ENCODE results near the gene MRTFA. TPM values are rescaled to one million over a fixed set of nuclear protein-coding genes. Genes with fewer than 3 reads are reported as not detected.

The MRTFA gene
- total and polyA plus RNA-seq, 4 donors = 7.5 to 22.0 (median 9.6) TPM

DNA sequence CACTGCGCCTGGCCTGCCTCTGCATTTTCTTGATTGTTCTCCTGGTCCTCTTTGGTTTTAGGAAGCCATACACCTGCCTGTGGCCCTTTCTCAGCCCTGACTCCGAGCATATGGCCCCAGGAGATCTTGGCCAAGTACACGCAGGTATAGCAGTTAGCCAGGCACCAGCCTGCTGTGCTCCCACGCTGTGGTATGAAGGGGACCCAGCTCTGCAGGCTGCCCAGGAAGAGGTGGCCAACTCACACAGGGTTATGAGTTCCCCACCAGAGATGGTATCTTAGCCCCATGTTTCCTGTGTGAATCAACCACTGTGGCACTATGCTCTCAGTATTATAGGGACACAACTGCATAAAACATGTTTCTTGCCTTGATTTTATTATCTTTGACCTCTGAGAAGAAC lies 235.0 kb downstream of the MRTFA start:
- peaks cover 0 to 36% (median 20%) of the 10 kb centered on the region in 4 donors for H3K36me3 ChIP-seq (ENCODE audit: control insufficient read depth in 4 of 4, insufficient read depth in 3 of 4, low read depth in 1 of 4, low read length in 3 of 4)
- TF ChIP-seq, protein P1, sequence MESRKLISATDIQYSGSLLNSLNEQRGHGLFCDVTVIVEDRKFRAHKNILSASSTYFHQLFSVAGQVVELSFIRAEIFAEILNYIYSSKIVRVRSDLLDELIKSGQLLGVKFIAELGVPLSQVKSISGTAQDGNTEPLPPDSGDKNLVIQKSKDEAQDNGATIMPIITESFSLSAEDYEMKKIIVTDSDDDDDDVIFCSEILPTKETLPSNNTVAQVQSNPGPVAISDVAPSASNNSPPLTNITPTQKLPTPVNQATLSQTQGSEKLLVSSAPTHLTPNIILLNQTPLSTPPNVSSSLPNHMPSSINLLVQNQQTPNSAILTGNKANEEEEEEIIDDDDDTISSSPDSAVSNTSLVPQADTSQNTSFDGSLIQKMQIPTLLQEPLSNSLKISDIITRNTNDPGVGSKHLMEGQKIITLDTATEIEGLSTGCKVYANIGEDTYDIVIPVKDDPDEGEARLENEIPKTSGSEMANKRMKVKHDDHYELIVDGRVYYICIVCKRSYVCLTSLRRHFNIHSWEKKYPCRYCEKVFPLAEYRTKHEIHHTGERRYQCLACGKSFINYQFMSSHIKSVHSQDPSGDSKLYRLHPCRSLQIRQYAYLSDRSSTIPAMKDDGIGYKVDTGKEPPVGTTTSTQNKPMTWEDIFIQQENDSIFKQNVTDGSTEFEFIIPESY (IDR thresholded peaks at IDR 0.05) = no peak
- TF ChIP-seq, protein P2, sequence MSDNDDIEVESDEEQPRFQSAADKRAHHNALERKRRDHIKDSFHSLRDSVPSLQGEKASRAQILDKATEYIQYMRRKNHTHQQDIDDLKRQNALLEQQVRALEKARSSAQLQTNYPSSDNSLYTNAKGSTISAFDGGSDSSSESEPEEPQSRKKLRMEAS (IDR thresholded peaks at IDR 0.05) = no peak
- TF ChIP-seq, protein P3, sequence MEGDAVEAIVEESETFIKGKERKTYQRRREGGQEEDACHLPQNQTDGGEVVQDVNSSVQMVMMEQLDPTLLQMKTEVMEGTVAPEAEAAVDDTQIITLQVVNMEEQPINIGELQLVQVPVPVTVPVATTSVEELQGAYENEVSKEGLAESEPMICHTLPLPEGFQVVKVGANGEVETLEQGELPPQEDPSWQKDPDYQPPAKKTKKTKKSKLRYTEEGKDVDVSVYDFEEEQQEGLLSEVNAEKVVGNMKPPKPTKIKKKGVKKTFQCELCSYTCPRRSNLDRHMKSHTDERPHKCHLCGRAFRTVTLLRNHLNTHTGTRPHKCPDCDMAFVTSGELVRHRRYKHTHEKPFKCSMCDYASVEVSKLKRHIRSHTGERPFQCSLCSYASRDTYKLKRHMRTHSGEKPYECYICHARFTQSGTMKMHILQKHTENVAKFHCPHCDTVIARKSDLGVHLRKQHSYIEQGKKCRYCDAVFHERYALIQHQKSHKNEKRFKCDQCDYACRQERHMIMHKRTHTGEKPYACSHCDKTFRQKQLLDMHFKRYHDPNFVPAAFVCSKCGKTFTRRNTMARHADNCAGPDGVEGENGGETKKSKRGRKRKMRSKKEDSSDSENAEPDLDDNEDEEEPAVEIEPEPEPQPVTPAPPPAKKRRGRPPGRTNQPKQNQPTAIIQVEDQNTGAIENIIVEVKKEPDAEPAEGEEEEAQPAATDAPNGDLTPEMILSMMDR (IDR thresholded peaks at IDR 0.05; ENCODE audit: low read depth, low read length, missing input control) = no peak
- TF ChIP-seq RAD21 (IDR thresholded peaks at IDR 0.05) = no peak
- no peak for TF ChIP-seq TAF1 (conservative IDR thresholded peaks at IDR 0.05)
- TF ChIP-seq JUND (IDR thresholded peaks at IDR 0.05) = no peak
- TF ChIP-seq HNF4A (conservative IDR thresholded peaks at IDR 0.05) = no peak
- TF ChIP-seq YY1 (IDR thresholded peaks at IDR 0.05) = no peak
- no peak for TF ChIP-seq SP1 (IDR thresholded peaks at IDR 0.05)
- TF ChIP-seq, protein P4, sequence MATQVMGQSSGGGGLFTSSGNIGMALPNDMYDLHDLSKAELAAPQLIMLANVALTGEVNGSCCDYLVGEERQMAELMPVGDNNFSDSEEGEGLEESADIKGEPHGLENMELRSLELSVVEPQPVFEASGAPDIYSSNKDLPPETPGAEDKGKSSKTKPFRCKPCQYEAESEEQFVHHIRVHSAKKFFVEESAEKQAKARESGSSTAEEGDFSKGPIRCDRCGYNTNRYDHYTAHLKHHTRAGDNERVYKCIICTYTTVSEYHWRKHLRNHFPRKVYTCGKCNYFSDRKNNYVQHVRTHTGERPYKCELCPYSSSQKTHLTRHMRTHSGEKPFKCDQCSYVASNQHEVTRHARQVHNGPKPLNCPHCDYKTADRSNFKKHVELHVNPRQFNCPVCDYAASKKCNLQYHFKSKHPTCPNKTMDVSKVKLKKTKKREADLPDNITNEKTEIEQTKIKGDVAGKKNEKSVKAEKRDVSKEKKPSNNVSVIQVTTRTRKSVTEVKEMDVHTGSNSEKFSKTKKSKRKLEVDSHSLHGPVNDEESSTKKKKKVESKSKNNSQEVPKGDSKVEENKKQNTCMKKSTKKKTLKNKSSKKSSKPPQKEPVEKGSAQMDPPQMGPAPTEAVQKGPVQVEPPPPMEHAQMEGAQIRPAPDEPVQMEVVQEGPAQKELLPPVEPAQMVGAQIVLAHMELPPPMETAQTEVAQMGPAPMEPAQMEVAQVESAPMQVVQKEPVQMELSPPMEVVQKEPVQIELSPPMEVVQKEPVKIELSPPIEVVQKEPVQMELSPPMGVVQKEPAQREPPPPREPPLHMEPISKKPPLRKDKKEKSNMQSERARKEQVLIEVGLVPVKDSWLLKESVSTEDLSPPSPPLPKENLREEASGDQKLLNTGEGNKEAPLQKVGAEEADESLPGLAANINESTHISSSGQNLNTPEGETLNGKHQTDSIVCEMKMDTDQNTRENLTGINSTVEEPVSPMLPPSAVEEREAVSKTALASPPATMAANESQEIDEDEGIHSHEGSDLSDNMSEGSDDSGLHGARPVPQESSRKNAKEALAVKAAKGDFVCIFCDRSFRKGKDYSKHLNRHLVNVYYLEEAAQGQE (IDR thresholded peaks at IDR 0.05) = no peak
- TF ChIP-seq NR2F2 (IDR thresholded peaks at IDR 0.05) = no peak
- TF ChIP-seq, protein P5, sequence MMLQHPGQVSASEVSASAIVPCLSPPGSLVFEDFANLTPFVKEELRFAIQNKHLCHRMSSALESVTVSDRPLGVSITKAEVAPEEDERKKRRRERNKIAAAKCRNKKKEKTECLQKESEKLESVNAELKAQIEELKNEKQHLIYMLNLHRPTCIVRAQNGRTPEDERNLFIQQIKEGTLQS (IDR thresholded peaks at IDR 0.05) = no peak
- TF ChIP-seq HNF4G (IDR thresholded peaks at IDR 0.05) = no peak
- TF ChIP-seq FOXA2 (IDR thresholded peaks at IDR 0.05) = no peak
- no peak for TF ChIP-seq FOXA1 (IDR thresholded peaks at IDR 0.05)
- no peak for TF ChIP-seq RXRA (IDR thresholded peaks at IDR 0.05)
- WGBS = 89% methylated on average over 4 of the region's 4 CpGs
- no peak overlapping the region for H3K4me3 ChIP-seq (ENCODE audit: low read depth in 1 of 3, low read length in 3 of 3)
- no peak overlapping the region for H3K9ac ChIP-seq (ENCODE audit: low read depth in 1 of 2, low read length in 2 of 2)
- no peak overlapping the region for H3K27ac ChIP-seq (ENCODE audit: low read depth in 1 of 2, low read length in 2 of 2)
- H3K27me3 ChIP-seq (ENCODE audit: control insufficient read depth in 4 of 4, insufficient read depth in 4 of 4, low read length in 3 of 4) = no peaks in the 10 kb centered on the region
- no peaks in the 10 kb centered on the region for H3K4me1 ChIP-seq (ENCODE audit: control insufficient read depth in 4 of 4, insufficient read depth in 4 of 4, low read length in 3 of 4)
- DNase-seq (ENCODE audit: low spot score) = no peak
- no peaks in the 10 kb centered on the region for H3K9me3 ChIP-seq (ENCODE audit: control insufficient read depth in 4 of 4, low read length in 3 of 4)

DNA sequence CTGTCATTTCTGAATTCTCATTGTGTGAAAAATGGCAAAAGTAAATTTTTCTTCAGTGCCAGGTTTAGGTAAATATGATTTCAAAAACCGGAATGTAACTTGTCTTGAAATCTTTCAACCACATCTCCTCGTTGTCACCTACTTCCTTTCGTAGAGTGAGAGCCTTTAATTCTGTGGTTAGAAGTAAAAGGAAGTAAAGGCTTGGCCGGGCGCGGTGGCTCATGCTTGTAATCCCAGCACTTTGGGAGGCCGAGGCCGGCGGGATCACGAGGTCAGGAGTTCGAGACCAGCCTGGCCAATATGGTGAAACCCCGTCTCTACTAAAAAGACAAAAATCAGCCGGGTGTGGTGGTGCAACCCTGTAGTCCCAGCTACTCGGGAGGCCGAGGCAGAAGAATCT lies 236.4 kb downstream of the MRTFA start:
- no peak for DNase-seq (ENCODE audit: low spot score)
- Histone ChIP-seq H3K4me3 (ENCODE audit: low read depth in 1 of 3, low read length in 3 of 3) (no peak overlapping the region), H3K36me3 (ENCODE audit: control insufficient read depth in 4 of 4, insufficient read depth in 3 of 4, low read depth in 1 of 4, low read length in 3 of 4) (peaks cover 0 to 22% (median 15%) of the 10 kb centered on the region in 4 donors), H3K27ac (ENCODE audit: low read depth in 1 of 2, low read length in 2 of 2) (peak overlapping the region in 1 of 2 donors; percentile 10), H3K4me1 (ENCODE audit: control insufficient read depth in 4 of 4, insufficient read depth in 4 of 4, low read length in 3 of 4) (no peaks in the 10 kb centered on the region), H3K9ac (ENCODE audit: low read depth in 1 of 2, low read length in 2 of 2) (no peak overlapping the region), H3K9me3 (ENCODE audit: control insufficient read depth in 4 of 4, low read length in 3 of 4) (no peaks in the 10 kb centered on the region), H3K27me3 (ENCODE audit: control insufficient read depth in 4 of 4, insufficient read depth in 4 of 4, low read length in 3 of 4) (no peaks in the 10 kb centered on the region)
- WGBS = 79% methylated on average over 15 of the region's 15 CpGs
- TF ChIP-seq SP1 (IDR thresholded peaks at IDR 0.05) = no peak
- TF ChIP-seq, protein P3 (IDR thresholded peaks at IDR 0.05; ENCODE audit: low read depth, low read length, missing input control) = no peak
- TF ChIP-seq NR2F2 (IDR thresholded peaks at IDR 0.05) = no peak
- no peak for TF ChIP-seq EGR1 (IDR thresholded peaks at IDR 0.05; ENCODE audit: low read depth in 2 of 2)
- TF ChIP-seq FOXA2 (IDR thresholded peaks at IDR 0.05) = no peak
- no peak for TF ChIP-seq HNF4G (IDR thresholded peaks at IDR 0.05)
